Rectal smooth muscle tissue (tissue), 1 donor: ENCODE data around the gene ABCB9.
"Not testable (repeated sequence)": the region's sequence is repeated elsewhere in the genome, so short reads cannot be mapped to it uniquely, and the experiment has no call there.

Experiments
- H3K27ac ChIP-seq: one replicate; pipeline ENCODE4 v1.7.0; 2013; ENCODE audit warnings: low read depth, low read length, inconsistent platforms
- H3K27me3 ChIP-seq: one replicate; pipeline ENCODE4 v1.7.0; 2013; ENCODE audit warnings: low read length; ENCODE audit not compliant: control insufficient read depth, insufficient read depth
- H3K36me3 ChIP-seq: one replicate; pipeline ENCODE4 v1.7.0; 2013; ENCODE audit warnings: low read length; ENCODE audit not compliant: control insufficient read depth, insufficient read depth
- H3K4me1 ChIP-seq: one replicate; pipeline ENCODE4 v1.7.0; 2013; ENCODE audit warnings: low read length; ENCODE audit not compliant: control insufficient read depth, insufficient read depth
- H3K4me3 ChIP-seq: one replicate; pipeline ENCODE4 v1.7.0; 2013; ENCODE audit warnings: low read length
- H3K9ac ChIP-seq: one replicate; pipeline ENCODE4 v1.7.0; 2013; ENCODE audit warnings: low read length

Gene ABCB9

DNA sequence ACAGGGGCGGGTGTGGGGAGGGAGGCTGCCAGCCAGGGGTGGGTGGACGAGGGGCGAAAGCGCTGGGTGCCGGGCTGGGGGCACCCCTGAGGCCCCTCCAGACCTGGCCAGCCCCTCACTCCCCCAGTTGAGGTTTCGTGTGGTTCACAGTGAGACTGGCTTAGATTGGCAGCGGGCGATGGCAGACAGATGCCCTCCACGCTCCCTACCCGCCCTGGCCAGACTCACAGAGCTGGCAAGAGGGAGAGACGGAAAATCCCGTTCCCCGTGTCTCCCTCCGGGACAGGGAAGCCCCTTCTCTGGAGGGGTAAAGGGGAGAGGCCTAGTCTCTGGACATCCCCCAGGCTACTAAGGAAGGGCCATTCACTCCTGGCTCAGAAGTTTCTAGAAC, 37.1 kb downstream of the ABCB9 start:
- Histone ChIP-seq H3K27ac (no peak overlapping the region), H3K9ac (no peak overlapping the region), H3K4me3 (no peak overlapping the region), H3K36me3 (no peaks in the 10 kb centered on the region), H3K4me1 (no peaks in the 10 kb centered on the region), H3K27me3 (no peaks in the 10 kb centered on the region)

DNA sequence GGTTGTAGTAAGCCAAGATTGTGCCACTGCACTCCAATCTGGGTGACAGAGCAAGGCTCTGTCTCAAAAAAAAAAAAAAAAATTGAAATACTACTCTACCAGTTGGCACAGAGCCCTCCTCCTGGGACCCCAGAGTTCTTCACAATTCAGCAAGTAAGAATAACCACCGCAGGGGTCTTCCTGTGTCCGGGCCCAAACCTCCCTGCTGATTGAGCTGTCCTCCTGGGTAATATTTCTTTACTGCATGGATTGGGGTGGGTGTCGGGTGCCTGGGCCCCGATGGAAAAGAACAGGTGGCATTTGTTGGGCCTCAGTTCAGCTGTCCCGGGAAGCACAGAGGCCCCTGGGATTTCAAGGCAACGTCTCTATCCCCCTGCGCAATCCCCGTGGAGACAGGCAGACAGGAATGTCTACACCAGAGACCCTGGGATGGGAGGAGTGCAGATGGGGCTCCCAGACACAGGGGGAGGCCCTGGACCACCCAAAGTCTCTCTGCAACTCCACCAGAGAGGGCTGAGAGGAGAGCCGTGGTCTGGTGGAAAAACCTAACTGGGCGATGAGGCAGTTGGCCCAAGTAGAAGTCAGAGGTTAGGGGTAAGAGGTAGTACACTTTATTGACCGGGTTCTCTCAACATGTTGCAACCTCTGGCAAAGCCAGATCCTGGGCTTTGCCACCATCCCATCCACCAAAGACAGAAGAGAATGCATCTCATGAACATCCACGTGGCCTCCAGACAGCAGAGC, 37.7 kb downstream of the ABCB9 start:
- H3K4me3 ChIP-seq, result no peak overlapping the region
- no peak overlapping the region for H3K27ac ChIP-seq
- H3K9ac ChIP-seq, result no peak overlapping the region
- no peaks in the 10 kb centered on the region for H3K36me3 ChIP-seq
- no peaks in the 10 kb centered on the region for H3K4me1 ChIP-seq
- no peaks in the 10 kb centered on the region for H3K27me3 ChIP-seq

- Histone ChIP-seq H3K4me1 (no peaks in the 10 kb centered on the region), H3K27me3 (no peaks in the 10 kb centered on the region), H3K9ac (no peak overlapping the region), H3K4me3 (no peak overlapping the region), H3K27ac (no peak overlapping the region), H3K36me3 (no peaks in the 10 kb centered on the region)
Measured at GRCh38 chr12:122927756-122928403, 38.4 kb downstream of the ABCB9 start.

GRCh38 chr12:122921917-122922316, 44.3 kb downstream of the ABCB9 start:
- peaks cover 4% of the 10 kb centered on the region for H3K4me1 ChIP-seq
- no peak overlapping the region for H3K27ac ChIP-seq
- H3K36me3 ChIP-seq, result no peaks in the 10 kb centered on the region
- H3K9ac ChIP-seq, result no peak overlapping the region
- H3K27me3 ChIP-seq, result no peaks in the 10 kb centered on the region
- H3K4me3 ChIP-seq, result no peak overlapping the region

DNA sequence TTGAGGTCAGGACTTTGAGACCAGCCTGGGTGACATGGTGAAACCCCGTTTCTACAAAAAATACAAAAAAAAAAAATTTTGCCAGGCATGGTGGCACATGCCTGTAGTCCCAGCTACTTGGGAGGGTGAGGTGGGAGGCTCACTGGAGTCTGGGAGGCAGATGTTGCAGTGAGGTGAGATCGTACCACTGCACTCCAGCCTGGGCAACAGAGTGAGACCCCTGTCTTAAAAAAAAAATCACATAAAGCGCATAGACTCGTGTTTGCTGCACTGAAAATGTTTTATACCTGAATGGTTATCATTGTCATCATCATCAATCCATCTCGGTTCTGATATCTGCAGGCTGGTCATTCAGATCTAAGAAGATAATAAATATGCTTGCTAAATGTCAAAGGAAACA, 45.6 kb downstream of the ABCB9 start:
- H3K4me1 ChIP-seq, result peaks cover 4% of the 10 kb centered on the region
- H3K9ac ChIP-seq, result no peak overlapping the region
- no peaks in the 10 kb centered on the region for H3K27me3 ChIP-seq
- no peak overlapping the region for H3K4me3 ChIP-seq
- no peak overlapping the region for H3K27ac ChIP-seq
- no peaks in the 10 kb centered on the region for H3K36me3 ChIP-seq

DNA sequence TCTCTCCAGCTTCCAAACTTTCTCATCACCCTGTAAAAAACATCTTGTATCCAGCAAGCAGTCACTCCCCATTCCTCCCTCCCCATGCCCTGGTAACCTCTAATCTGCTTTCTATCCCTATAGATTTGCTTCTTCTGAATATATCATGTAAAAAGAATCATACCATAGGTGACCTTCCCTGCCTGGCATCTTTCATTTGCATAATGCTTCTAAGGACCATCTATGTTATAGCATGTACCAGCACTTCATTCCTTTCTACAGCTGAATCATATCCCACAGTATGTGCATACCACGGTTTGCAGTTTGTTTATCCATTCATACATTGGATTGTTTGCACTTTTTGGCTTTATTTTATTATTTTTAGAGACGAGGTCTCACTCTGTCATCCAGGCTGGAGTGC, 47.4 kb downstream of the ABCB9 start:
- H3K9ac ChIP-seq, result no peak overlapping the region
- H3K4me1 ChIP-seq, result peaks cover 4% of the 10 kb centered on the region
- no peak overlapping the region for H3K4me3 ChIP-seq
- H3K36me3 ChIP-seq, result no peaks in the 10 kb centered on the region
- no peak overlapping the region for H3K27ac ChIP-seq
- H3K27me3 ChIP-seq, result no peaks in the 10 kb centered on the region

GRCh38 chr12:122917507-122918121, 48.6 kb downstream of the ABCB9 start:
- Histone ChIP-seq H3K9ac (no peak overlapping the region), H3K4me1 (peaks cover 4% of the 10 kb centered on the region), H3K4me3 (no peak overlapping the region), H3K27me3 (no peaks in the 10 kb centered on the region), H3K36me3 (no peaks in the 10 kb centered on the region), H3K27ac (peak overlapping the region; percentile 38)

DNA sequence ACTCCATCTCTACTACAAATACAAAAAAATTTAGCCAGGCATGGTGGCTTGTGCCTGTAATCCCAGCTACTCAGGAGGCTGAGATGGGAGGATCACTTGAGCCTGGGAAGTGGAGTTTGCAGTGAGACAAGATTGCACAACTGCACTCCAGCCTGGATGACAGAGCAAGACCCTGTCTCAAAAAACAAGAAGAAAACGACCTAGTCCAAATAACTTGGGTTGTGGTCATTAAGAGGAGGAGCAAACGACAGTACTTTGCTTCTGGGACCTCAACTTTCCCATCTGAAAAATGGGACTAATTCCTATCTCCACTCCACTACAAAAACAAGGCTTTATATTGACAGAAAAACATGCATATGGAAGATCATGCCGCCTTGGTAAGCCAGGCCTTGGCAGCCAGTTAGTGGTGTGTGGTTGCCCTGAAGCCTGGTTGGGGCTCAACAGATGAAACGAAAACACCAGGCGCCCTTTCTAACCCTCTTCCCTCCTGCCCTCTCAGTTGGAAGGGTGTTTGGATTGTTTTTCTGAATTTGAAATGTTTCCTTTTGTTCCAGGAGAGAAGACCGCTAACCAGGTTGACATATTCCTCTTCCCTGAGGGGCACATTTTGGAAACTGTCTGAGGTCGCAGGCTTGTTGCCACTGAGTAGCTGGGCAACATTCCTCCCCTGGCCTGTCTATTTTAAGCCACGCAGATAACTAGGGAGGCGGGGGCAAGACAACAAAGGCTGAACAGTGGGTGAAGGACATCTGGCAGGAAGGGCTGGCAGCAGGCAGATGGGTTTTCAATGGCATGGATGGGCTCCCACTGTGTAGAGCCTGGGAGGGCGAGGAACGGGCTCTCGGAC, 56.6 kb downstream of the ABCB9 start:
- H3K27ac ChIP-seq, result no peak overlapping the region
- no peaks in the 10 kb centered on the region for H3K36me3 ChIP-seq
- no peak overlapping the region for H3K9ac ChIP-seq
- H3K4me1 ChIP-seq, result no peaks in the 10 kb centered on the region
- H3K4me3 ChIP-seq, result no peak overlapping the region
- H3K27me3 ChIP-seq, result no peaks in the 10 kb centered on the region

- H3K4me3 ChIP-seq, result no peak overlapping the region
- no peak overlapping the region for H3K9ac ChIP-seq
- H3K4me1 ChIP-seq, result no peaks in the 10 kb centered on the region
- no peak overlapping the region for H3K27ac ChIP-seq
- H3K36me3 ChIP-seq, result no peaks in the 10 kb centered on the region
- H3K27me3 ChIP-seq, result no peaks in the 10 kb centered on the region
Measured at GRCh38 chr12:122908915-122909314, 57.3 kb downstream of the ABCB9 start.

DNA sequence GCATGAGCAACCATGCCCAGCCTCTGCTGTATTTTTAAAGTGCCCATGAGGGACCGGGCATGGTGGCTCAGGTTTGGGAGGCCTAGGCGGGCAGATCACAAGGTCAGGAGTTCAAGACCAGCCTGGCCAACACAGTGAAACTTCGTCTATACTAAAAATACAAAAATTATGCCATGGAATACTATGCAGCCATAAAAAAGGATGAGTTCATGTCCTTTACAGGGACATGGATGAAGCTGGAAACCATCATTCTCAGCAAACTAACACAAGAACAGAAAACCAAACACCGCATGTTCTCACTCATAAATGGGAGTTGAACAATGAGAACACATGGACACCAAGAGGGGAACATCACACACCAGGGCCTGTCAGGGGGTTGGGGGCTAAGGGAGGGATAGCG, 61.0 kb downstream of the ABCB9 start:
- not testable (repeated sequence) for H3K9ac ChIP-seq, H3K27ac ChIP-seq, H3K27me3 ChIP-seq, H3K4me3 ChIP-seq, H3K36me3 ChIP-seq, H3K4me1 ChIP-seq

DNA sequence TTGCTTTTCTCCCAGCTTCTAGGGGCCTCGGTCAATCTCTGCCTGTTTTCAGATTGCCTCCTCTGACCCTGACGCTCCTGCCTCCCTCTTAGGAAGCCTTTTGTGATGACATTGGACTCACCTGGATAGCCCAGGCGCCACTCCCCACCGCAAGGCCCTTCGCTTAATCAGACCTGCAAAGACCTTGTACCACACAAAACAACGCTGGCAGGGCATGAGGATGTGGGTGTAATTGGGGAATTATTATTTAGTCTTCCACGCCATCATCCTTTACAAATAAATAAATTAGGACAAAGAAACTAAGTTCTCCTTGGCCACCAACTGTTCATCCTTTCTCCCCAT, 62.6 kb downstream of the ABCB9 start:
- H3K4me1 ChIP-seq, result no peaks in the 10 kb centered on the region
- no peak overlapping the region for H3K27ac ChIP-seq
- H3K9ac ChIP-seq, result no peak overlapping the region
- H3K27me3 ChIP-seq, result no peaks in the 10 kb centered on the region
- H3K36me3 ChIP-seq, result no peaks in the 10 kb centered on the region
- H3K4me3 ChIP-seq, result no peak overlapping the region

DNA sequence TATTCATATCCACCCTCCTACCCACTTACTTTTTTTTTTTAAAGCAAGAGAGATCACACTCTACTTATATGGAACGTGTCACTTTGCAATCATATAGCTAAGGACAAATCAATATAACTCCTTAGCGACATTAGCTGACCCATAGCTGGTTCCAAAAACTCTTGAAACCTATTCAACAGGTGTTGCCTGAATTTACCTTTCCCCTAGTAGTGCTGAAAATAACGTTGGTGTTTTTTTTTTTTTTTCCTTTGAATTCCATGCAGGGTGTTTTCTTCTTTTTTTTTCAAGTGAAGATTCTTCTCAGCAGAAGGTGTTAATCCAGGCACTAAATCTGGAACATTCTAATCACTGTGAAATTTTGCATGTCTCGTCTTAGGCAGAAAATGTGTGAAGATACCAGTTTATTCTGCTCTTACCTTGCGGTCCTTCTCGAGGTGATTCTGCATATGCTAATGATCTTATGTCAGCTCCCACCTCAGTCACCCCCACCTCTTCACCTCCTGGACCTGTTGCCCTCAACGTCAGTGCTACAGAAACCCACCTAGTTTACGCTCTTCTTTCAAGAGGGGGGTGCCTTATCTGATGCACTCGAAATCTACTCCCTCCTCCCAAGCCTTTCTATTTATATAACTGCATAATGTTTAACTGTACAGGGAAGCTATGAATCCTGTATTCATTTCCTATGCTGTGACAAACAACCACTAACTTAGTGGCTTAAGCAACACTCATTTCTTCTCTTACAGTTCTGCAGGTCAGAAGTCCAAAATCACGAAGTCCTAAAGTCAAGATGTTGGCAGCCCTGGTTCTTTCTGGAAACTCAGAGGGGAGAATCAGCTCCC, 63.2 kb downstream of the ABCB9 start:
- Histone ChIP-seq H3K4me3 (no peak overlapping the region), H3K27ac (no peak overlapping the region), H3K9ac (no peak overlapping the region), H3K4me1 (no peaks in the 10 kb centered on the region), H3K36me3 (no peaks in the 10 kb centered on the region), H3K27me3 (no peaks in the 10 kb centered on the region)
